Activated CD4-positive, alpha-beta T cell treated with anti-CD3 and anti-CD28 coated beads, Interleukin-10, Interleukin-2, amounts not matched to agents 100 ng/mL and 50 ng/mL, durations not matched to agents 16 hours and 8 hours (primary cell): ENCODE data around the gene GTF3A.

Experiments
- DNase-seq: peaks from one replicate; pipeline ENCODE4 v3.0.0-alpha.2; 2020

GTF3A gene

GRCh38 chr13:27449081-27449603 is 24.7 kb downstream of the GTF3A start:
- no peak for DNase-seq

- DNase-seq, result peak; percentile 97
These were observed 25.8 kb downstream of the GTF3A start, which contains the start of gene MTIF3 for GRCh38 chr13:27449936-27450828. TSS of gene MTIF3 (minus strand) at chr13:27450564. CDS start at chr13:27440448, 10,116 bp downstream.

- no peak for DNase-seq
These were observed 26.6 kb downstream of the GTF3A start for GRCh38 chr13:27450921-27451471.

- no peak for DNase-seq
These were observed 31.0 kb downstream of the GTF3A start for GRCh38 chr13:27455331-27455855.

DNA sequence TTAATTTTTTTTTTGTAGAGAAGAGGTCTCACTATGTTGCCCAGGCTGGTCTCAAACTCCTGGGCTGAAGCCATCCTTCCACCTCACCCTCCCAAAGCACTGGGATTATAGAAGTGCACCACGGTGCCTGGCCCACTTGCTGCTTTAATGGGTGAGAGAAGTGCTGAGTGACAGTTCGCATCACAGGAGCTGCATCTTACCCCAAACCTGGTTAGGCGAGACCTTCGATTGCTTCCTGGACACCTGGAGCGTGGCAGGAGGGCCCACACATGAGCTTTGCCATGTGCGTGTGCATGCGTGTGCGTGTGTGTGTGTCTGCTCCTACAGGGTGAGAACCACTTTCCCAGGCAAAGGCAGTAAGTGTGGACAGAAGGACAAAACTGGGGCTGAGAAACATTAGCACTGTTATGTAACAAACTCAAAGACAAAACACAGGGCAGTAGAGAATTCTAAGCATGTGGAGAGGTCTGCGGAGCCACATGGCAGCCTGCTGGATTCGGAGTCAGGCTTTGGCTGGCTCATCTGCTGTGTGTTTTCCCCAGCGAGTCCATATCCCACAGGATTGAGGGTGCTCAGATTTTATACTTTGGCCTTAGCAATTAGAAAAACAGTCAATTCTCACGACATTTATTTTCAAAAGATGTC is 37.6 kb downstream of the GTF3A start:
- no peak for DNase-seq

DNA sequence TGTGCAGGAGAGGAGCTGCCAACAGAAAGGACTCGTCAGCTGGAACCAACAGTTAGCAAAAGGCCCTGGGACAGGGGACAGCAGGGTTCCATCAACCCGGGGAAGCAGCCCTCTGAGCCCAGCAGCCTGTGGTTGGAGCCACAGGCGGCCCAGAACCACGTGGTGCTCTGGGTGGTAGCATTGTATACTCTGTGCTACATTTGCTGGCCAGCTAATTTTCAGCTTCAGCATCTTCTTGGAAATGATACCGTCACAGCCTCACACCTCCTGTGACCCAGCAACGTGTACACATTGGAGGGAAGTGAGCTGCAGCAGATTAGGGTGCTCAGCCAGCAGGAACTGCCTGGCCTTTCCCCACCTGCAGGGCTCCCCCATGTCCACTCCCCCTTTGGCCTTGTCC is 39.1 kb downstream of the GTF3A start:
- no peak for DNase-seq

GRCh38 chr13:27465611-27466010 is 41.2 kb downstream of the GTF3A start:
- no peak for DNase-seq

DNA sequence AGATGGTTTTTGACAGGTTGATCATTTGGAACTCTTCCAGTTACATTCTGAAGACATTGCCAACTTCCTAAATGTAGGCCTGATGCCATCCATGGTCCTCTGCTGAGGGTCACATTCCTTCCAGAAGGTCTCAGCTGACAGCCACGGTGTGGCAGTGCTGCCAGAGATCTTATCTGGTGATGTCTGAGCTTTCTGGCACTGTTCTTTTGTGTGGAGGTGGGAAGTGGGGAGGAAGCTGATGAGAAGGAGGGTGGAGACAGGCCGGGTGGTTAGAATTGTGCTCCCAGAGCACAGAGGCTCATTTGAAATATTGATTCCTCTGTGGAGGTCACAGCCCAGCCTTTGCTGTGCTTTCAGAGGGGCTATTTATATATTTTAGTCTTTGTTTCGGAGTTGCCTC is 42.1 kb downstream of the GTF3A start:
- DNase-seq, result no peak

DNA sequence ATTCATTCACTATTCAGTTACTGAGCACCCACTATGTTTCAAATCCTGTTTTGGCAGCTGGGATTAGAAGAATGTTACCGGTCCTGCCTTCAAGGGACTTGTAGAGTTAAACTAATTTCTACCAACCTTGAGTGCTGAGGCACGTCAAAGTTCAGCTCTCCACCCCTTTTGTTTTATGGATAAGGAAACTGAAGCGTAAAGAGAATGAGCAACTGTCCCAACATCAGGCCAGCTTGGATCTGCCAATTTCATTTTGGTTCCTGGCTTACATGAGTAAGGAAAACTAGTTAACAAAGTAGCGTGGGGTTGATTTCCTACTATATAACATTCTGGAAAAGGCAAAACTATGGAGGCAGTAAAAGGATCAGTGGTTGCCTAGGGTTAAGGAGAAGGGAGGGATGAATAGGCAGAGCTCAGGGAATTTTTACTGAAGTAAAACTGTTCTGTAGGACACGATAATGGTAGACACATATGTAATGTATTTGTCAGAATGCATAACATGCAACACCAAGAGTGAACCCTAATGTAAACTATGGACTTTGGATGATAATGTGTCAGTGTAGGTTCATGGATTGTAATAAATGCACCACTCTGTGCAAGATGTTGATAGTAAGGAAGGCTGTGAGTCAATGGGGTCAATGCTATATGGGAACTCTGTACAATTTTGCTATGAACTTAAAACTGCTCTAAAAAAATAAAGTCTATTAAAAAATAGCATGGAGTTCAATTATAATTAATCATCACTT is 45.8 kb downstream of the GTF3A start:
- no peak for DNase-seq

- no peak for DNase-seq
These were observed 48.0 kb downstream of the GTF3A start for GRCh38 chr13:27472441-27472840.

- no peak for DNase-seq
These were observed 48.5 kb downstream of the GTF3A start for GRCh38 chr13:27472941-27473340.

DNA sequence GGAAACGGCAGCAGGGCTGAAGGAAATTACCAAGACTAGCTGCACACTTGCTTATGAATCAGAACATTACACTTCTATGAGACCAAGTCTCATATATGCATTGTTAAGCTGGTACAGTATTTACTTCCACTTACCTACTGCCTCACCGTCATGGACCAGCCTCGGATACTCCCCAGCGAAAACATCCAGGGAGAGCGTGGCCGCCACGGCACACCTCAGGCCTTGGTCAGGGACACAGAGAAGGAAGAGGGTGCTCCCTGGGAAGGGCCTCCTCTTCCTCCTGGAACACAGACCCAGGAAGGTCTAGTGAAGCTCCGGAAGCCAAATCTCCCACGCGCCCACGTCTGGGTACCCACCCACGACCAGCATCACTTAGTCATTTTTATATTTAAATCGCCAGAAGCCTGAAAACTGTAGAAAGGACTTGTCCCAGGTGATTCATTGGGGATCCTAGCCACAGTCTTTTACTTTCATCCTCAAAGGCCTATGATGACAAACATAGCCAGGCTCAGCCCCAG is 50.4 kb downstream of the GTF3A start:
- no peak for DNase-seq

GRCh38 chr13:27476943-27477703 is 52.7 kb downstream of the GTF3A start:
- DNase-seq, result peak; percentile 16

- peak; percentile 37 for DNase-seq
These were observed 57.3 kb downstream of the GTF3A start for GRCh38 chr13:27481766-27482165.

DNA sequence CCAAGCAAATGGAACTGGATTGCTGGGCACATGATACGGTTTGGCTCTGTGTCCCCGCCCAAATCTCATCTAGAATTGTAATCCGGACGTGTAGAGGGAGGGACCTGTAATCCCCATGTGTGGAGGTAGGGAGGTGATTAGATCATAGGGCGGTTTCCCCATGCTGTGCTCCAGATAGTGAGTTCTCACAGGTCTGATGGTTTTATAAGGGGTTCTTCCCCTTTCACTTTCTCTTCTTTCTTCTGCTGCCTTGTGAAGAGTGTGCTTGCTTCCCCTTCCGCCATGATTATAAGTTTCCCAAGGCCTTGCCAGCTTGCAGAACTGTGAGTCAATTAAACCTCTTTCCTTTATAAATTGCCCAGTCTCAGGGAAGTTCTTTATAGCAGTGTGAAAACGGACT is 58.6 kb downstream of the GTF3A start:
- no peak for DNase-seq

GRCh38 chr13:27483421-27483820 is 59.0 kb downstream of the GTF3A start:
- no peak for DNase-seq
